HepG2 (cell line): ENCODE results near the gene ATP8B1. TPM values are rescaled to one million over a fixed set of nuclear protein-coding genes. Genes with fewer than 3 reads are reported as not detected.
A peak's percentile ranks its signal among the peaks of the same experiment; 100 is the strongest.

Experiments
- BHLHE40 ChIP-seq: IDR thresholded peaks from 2 replicates; pipeline ENCODE4 v1.6.1; 2011; ENCODE audit warnings: low read length, improper control_type of control experiment
- CHD4 ChIP-seq: fragments of 200-600 bp; sonication (generic); IDR thresholded peaks from 2 replicates; pipeline ENCODE4 v1.7.0; 2017; ENCODE audit warnings: mild to moderate bottlenecking, low read length, borderline replicate concordance
- E2F5 ChIP-seq: sonication (generic); formaldehyde crosslinking; conservative IDR thresholded peaks from 2 replicates; pipeline ENCODE4 v1.4.0; 2020; ENCODE audit warnings: missing genetic modification reagents
- ESRRA ChIP-seq: sonication (generic); formaldehyde crosslinking; IDR thresholded peaks from 2 replicates; pipeline ENCODE4 v1.5.1; 2020; ENCODE audit warnings: mild to moderate bottlenecking, low read depth, missing genetic modification reagents
- RARG ChIP-seq: sonication (generic); formaldehyde crosslinking; IDR thresholded peaks from 2 replicates; pipeline ENCODE4 v1.4.0; 2020; ENCODE audit warnings: low read depth, mild to moderate bottlenecking, missing genetic modification reagents
- REL ChIP-seq: sonication (generic); formaldehyde crosslinking; conservative IDR thresholded peaks from 2 replicates; pipeline ENCODE4 v1.8.0; 2022; ENCODE audit warnings: mild to moderate bottlenecking, missing genetic modification reagents, moderate library complexity
- STAT5B ChIP-seq: sonication (generic); formaldehyde crosslinking; IDR thresholded peaks from 2 replicates; pipeline ENCODE4 v1.4.0; 2020; ENCODE audit warnings: missing genetic modification reagents
- ZBTB1 ChIP-seq: sonication (generic); formaldehyde crosslinking; IDR thresholded peaks from 2 replicates; pipeline ENCODE4 v1.4.0; 2020; ENCODE audit warnings: missing genetic modification reagents, borderline replicate concordance
- ZNF124 ChIP-seq: sonication (generic); formaldehyde crosslinking; IDR thresholded peaks from 2 replicates; pipeline ENCODE4 v1.4.0; 2020; ENCODE audit warnings: missing genetic modification reagents
- ZNF24 ChIP-seq: fragments of 450-650 bp; IDR thresholded peaks from 2 replicates; pipeline ENCODE4 v1.6.1; 2017; ENCODE audit warnings: antibody characterized with exemption, mild to moderate bottlenecking
- ZNF382 ChIP-seq: sonication (generic); formaldehyde crosslinking; IDR thresholded peaks from 2 replicates; pipeline ENCODE4 v1.5.0; 2020; ENCODE audit warnings: missing genetic modification reagents, mild to moderate bottlenecking, borderline replicate concordance
- ZNF414 ChIP-seq: sonication (generic); formaldehyde crosslinking; IDR thresholded peaks from 2 replicates; pipeline ENCODE4 v1.5.0; 2020; ENCODE audit warnings: missing genetic modification reagents
- ZNF737 ChIP-seq: sonication (generic); formaldehyde crosslinking; IDR thresholded peaks from 2 replicates; pipeline ENCODE4 v1.5.0; 2020; ENCODE audit warnings: missing genetic modification reagents, mild to moderate bottlenecking, borderline replicate concordance
- ZZZ3 ChIP-seq: sonication (generic); formaldehyde crosslinking; IDR thresholded peaks from 2 replicates; pipeline ENCODE4 v1.4.0; 2020; ENCODE audit warnings: missing genetic modification reagents, mild to moderate bottlenecking, borderline replicate concordance
- polyA plus RNA-seq, 8 experiments: library from polyadenylated mRNA; depleted of rRNA in 3 of 8; stranded (reverse) in 7 of 8; unstranded in 1 of 8; fragments of >200 nt; fragmentation: Illumina TruSeq in 4 of 8; extraction: Trizol in 4 of 8; gene quantifications; 2 replicates each; pipeline versions ENCODE4 v1.2.1 to v1.2.3, GENCODE V29; 2011 to 2016; ENCODE audit warnings: low read depth in 4 of 8, missing spikeins in 1 of 8, mixed read lengths in 1 of 8; ENCODE audit not compliant: insufficient read depth in 1 of 8
- total RNA-seq, 5 experiments: library from RNA; depleted of rRNA; stranded (reverse); fragments of >200 nt; fragmentation: Illumina TruSeq; extraction: Trizol; gene quantifications; 2 replicates each; pipeline ENCODE4 v1.2.3, GENCODE V29; 2016; ENCODE audit warnings: low read depth in 1 of 5
- TF ChIP-seq, protein P1 (sequence below): sonication (generic); formaldehyde crosslinking; IDR thresholded peaks from 2 replicates; pipeline ENCODE4 v1.4.0; 2020; ENCODE audit warnings: missing genetic modification reagents, borderline replicate concordance
- TF ChIP-seq, protein P2 (sequence below): sonication (generic); formaldehyde crosslinking; IDR thresholded peaks from 2 replicates; pipeline ENCODE4 v1.9.0; 2022; ENCODE audit warnings: missing genetic modification reagents, mild to moderate bottlenecking, borderline replicate concordance
- TF ChIP-seq, protein P3 (sequence below): sonication (generic); formaldehyde crosslinking; IDR thresholded peaks from 2 replicates; pipeline ENCODE4 v1.9.0; 2021; ENCODE audit warnings: missing genetic modification reagents, borderline replicate concordance
- TF ChIP-seq, protein P4 (sequence below): fragments of 450-650 bp; IDR thresholded peaks from 2 replicates; pipeline ENCODE4 v1.6.1; 2016

Gene ATP8B1
- total and polyA plus RNA-seq, 2 of the 13 experiments (the other 11 are each of a cell fraction or from before 2014, with no cell fraction given): 2.8 to 4.0 TPM

GRCh38 chr18:57772387-57772799 lies 30.7 kb downstream of the ATP8B1 start (continued):
- TF ChIP-seq E2F5 (no peak), CHD4 (no peak), ZBTB1 (CRISPR knock-in tag) (no peak), ZNF414 (CRISPR knock-in tag) (peak; percentile 74; the same call in 1 of the 2 replicates), ZZZ3 (CRISPR knock-in tag) (no peak), STAT5B (no peak), ZNF737 (CRISPR knock-in tag) (no peak), ZNF24 (no peak), RARG (CRISPR knock-in tag) (no peak), ZNF382 (CRISPR knock-in tag) (no peak), REL (CRISPR knock-in tag) (no peak), BHLHE40 (no peak), ESRRA (CRISPR knock-in tag) (no peak), ZNF124 (no peak)
- TF ChIP-seq, protein P1, sequence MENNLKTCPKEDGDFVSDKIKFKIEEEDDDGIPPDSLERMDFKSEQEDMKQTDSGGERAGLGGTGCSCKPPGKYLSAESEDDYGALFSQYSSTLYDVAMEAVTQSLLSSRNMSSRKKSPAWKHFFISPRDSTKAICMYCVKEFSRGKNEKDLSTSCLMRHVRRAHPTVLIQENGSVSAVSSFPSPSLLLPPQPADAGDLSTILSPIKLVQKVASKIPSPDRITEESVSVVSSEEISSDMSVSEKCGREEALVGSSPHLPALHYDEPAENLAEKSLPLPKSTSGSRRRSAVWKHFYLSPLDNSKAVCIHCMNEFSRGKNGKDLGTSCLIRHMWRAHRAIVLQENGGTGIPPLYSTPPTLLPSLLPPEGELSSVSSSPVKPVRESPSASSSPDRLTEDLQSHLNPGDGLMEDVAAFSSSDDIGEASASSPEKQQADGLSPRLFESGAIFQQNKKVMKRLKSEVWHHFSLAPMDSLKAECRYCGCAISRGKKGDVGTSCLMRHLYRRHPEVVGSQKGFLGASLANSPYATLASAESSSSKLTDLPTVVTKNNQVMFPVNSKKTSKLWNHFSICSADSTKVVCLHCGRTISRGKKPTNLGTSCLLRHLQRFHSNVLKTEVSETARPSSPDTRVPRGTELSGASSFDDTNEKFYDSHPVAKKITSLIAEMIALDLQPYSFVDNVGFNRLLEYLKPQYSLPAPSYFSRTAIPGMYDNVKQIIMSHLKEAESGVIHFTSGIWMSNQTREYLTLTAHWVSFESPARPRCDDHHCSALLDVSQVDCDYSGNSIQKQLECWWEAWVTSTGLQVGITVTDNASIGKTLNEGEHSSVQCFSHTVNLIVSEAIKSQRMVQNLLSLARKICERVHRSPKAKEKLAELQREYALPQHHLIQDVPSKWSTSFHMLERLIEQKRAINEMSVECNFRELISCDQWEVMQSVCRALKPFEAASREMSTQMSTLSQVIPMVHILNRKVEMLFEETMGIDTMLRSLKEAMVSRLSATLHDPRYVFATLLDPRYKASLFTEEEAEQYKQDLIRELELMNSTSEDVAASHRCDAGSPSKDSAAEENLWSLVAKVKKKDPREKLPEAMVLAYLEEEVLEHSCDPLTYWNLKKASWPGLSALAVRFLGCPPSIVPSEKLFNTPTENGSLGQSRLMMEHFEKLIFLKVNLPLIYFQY (CRISPR knock-in tag): peak; percentile 73; the same call in 1 of the 2 replicates
- TF ChIP-seq, protein P2, sequence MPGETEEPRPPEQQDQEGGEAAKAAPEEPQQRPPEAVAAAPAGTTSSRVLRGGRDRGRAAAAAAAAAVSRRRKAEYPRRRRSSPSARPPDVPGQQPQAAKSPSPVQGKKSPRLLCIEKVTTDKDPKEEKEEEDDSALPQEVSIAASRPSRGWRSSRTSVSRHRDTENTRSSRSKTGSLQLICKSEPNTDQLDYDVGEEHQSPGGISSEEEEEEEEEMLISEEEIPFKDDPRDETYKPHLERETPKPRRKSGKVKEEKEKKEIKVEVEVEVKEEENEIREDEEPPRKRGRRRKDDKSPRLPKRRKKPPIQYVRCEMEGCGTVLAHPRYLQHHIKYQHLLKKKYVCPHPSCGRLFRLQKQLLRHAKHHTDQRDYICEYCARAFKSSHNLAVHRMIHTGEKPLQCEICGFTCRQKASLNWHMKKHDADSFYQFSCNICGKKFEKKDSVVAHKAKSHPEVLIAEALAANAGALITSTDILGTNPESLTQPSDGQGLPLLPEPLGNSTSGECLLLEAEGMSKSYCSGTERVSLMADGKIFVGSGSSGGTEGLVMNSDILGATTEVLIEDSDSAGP (CRISPR knock-in tag): peak; percentile 59; the same call in 1 of the 2 replicates
- TF ChIP-seq, protein P3, sequence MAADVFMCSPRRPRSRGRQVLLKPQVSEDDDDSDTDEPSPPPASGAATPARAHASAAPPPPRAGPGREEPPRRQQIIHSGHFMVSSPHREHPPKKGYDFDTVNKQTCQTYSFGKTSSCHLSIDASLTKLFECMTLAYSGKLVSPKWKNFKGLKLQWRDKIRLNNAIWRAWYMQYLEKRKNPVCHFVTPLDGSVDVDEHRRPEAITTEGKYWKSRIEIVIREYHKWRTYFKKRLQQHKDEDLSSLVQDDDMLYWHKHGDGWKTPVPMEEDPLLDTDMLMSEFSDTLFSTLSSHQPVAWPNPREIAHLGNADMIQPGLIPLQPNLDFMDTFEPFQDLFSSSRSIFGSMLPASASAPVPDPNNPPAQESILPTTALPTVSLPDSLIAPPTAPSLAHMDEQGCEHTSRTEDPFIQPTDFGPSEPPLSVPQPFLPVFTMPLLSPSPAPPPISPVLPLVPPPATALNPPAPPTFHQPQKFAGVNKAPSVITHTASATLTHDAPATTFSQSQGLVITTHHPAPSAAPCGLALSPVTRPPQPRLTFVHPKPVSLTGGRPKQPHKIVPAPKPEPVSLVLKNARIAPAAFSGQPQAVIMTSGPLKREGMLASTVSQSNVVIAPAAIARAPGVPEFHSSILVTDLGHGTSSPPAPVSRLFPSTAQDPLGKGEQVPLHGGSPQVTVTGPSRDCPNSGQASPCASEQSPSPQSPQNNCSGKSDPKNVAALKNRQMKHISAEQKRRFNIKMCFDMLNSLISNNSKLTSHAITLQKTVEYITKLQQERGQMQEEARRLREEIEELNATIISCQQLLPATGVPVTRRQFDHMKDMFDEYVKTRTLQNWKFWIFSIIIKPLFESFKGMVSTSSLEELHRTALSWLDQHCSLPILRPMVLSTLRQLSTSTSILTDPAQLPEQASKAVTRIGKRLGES (CRISPR knock-in tag): peak; percentile 99
- TF ChIP-seq, protein P4, sequence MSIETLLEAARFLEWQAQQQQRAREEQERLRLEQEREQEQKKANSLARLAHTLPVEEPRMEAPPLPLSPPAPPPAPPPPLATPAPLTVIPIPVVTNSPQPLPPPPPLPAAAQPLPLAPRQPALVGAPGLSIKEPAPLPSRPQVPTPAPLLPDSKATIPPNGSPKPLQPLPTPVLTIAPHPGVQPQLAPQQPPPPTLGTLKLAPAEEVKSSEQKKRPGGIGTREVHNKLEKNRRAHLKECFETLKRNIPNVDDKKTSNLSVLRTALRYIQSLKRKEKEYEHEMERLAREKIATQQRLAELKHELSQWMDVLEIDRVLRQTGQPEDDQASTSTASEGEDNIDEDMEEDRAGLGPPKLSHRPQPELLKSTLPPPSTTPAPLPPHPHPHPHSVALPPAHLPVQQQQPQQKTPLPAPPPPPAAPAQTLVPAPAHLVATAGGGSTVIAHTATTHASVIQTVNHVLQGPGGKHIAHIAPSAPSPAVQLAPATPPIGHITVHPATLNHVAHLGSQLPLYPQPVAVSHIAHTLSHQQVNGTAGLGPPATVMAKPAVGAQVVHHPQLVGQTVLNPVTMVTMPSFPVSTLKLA: peak; percentile 74
